HepG2 (cell line): ENCODE measurements around the gene CADM4. TPM values are rescaled to one million over a fixed set of nuclear protein-coding genes. Genes with fewer than 3 reads are reported as not detected.

Experiments used
- ATAC-seq: fragments of 200-7000 bp; cut with Tn5 transposase; 3 replicates; pipeline ENCODE4 v1.9.1; 2020; ENCODE audit warnings: mild to moderate bottlenecking, moderate library complexity
- BruUV-seq: library from RNA; stranded (reverse); fragments of 400-500 nt; replicated peaks from 2 replicates; lab custom pipeline; 2021; lab: Mats Ljungman, UMichigan
- CTCF ChIA-PET: fragments of 300-600 bp; formaldehyde crosslinking; extraction: SDS; loops from one replicate; lab custom pipeline; 2021; ENCODE audit warnings: low total read pairs, inconsistent platforms, low intra/inter-chr PET ratio; lab: Yijun Ruan, JAX
- POLR2A ChIA-PET: fragments of 350-600 bp; sonication (Branson Sonifier 250); formaldehyde crosslinking; loops from one replicate; lab custom pipeline; 2020; ENCODE audit warnings: antibody characterized with exemption, inconsistent platforms; lab: Yijun Ruan, JAX
- DNase-seq: peaks from one replicate; pipeline ENCODE4 v3.0.0-alpha.2; 2015; ENCODE audit warnings: low spot score
- FAIRE-seq: peaks from 3 replicates; lab custom pipeline; 2011; peaks lifted over from hg19 to GRCh38; lab: Jason Lieb, UNC
- H2AFZ ChIP-seq: one replicate; pipeline ENCODE4 v1.6.1; 2011; ENCODE audit warnings: low read length, inconsistent platforms
- H3K27ac ChIP-seq: fragments of 300-600 bp; 3 replicates; pipeline ENCODE4 v1.8.0; 2011; ENCODE audit warnings: mixed run types, mild to moderate bottlenecking, mixed read lengths, low read length, inconsistent platforms; ENCODE audit not compliant: insufficient read depth; ENCODE audit errors: extremely low read length
- H3K27me3 ChIP-seq, 2 experiments: fragments of 200-600 bp in 1 of 2; 2 replicates in 1 of 2; 3 replicates in 1 of 2; pipeline versions ENCODE4 v1.6.0 to v1.8.0; 2011; ENCODE audit warnings: low read length in 2 of 2, mild to moderate bottlenecking in 2 of 2, moderate library complexity in 2 of 2, inconsistent platforms in 1 of 2; ENCODE audit not compliant: insufficient read depth in 2 of 2, control insufficient read depth in 1 of 2
- H3K36me3 ChIP-seq, 2 experiments: fragments of 200-600 bp in 1 of 2; replicated peaks in 1 of 2; 2 replicates in 1 of 2; 3 replicates in 1 of 2; pipeline versions ENCODE4 v1.5.1 to v1.8.0; 2011; ENCODE audit warnings: low read length in 2 of 2, inconsistent platforms in 1 of 2; ENCODE audit not compliant: insufficient read depth in 2 of 2, control insufficient read depth in 1 of 2
- H3K4me1 ChIP-seq: 2 replicates; pipeline ENCODE4 v1.5.1; 2012; ENCODE audit warnings: low read length, inconsistent platforms; ENCODE audit not compliant: insufficient read depth
- H3K4me2 ChIP-seq: 2 replicates; pipeline ENCODE4 v1.6.0; 2011; ENCODE audit warnings: low read depth, low read length, inconsistent platforms
- H3K4me3 ChIP-seq, 3 experiments: fragments of 200-600 bp in 1 of 3; sonication (generic), shearing (Covaris generic) in 1 of 3; replicated peaks in 1 of 3; 2 replicates each; pipeline ENCODE4 v1.5.1; 2011 to 2016; ENCODE audit warnings: low read length in 3 of 3, inconsistent platforms in 2 of 3, low read depth in 2 of 3, mild to moderate bottlenecking in 2 of 3, control low read depth in 1 of 3, mixed read lengths in 1 of 3; ENCODE audit not compliant: insufficient read depth in 1 of 3
- H3K79me2 ChIP-seq: one replicate; pipeline ENCODE4 v1.6.1; 2011; ENCODE audit warnings: low read length, inconsistent platforms; ENCODE audit not compliant: insufficient read depth
- H3K9ac ChIP-seq: 2 replicates; pipeline ENCODE4 v1.6.0; 2011; ENCODE audit warnings: mild to moderate bottlenecking, low read depth, low read length, inconsistent platforms; ENCODE audit not compliant: insufficient read depth
- H3K9me3 ChIP-seq: 2 replicates; pipeline ENCODE4 v1.5.1; 2012; ENCODE audit warnings: mild to moderate bottlenecking, low read length
- H4K20me1 ChIP-seq: 2 replicates; pipeline ENCODE4 v1.6.0; 2011; ENCODE audit warnings: inconsistent platforms, mild to moderate bottlenecking, low read length, moderate library complexity; ENCODE audit not compliant: insufficient read depth
- ARNT ChIP-seq: fragments of 450-650 bp; IDR thresholded peaks from 2 replicates; pipeline ENCODE4 v1.6.1; 2017
- ATF7-NPFF ChIP-seq: sonication (generic); formaldehyde crosslinking; IDR thresholded peaks from 2 replicates; pipeline ENCODE4 v1.8.1; 2023; ENCODE audit warnings: mild to moderate bottlenecking, low read depth, missing genetic modification reagents, moderate library complexity
- FOSL2 ChIP-seq: sonication (generic); formaldehyde crosslinking; IDR thresholded peaks from 2 replicates; pipeline ENCODE4 v1.4.0; 2020; ENCODE audit warnings: missing genetic modification reagents
- FOXK2 ChIP-seq: fragments of 450-650 bp; IDR thresholded peaks from 2 replicates; pipeline ENCODE4 v1.6.1; 2016
- KDM4B ChIP-seq: sonication (generic); formaldehyde crosslinking; IDR thresholded peaks from 2 replicates; pipeline ENCODE4 v1.4.0; 2020; ENCODE audit warnings: missing genetic modification reagents
- MYNN ChIP-seq: sonication (generic); formaldehyde crosslinking; IDR thresholded peaks from 2 replicates; pipeline ENCODE4 v1.4.0; 2020; ENCODE audit warnings: mild to moderate bottlenecking, low read depth, missing genetic modification reagents
- NKX3-1 ChIP-seq: sonication (generic); formaldehyde crosslinking; IDR thresholded peaks from 2 replicates; pipeline ENCODE4 v1.5.0; 2020; ENCODE audit warnings: missing genetic modification reagents
- PCBP2 ChIP-seq: fragments of 200-400 bp; formaldehyde crosslinking; optimal IDR thresholded peaks from 2 replicates; pipeline ENCODE3; 2018; ENCODE audit warnings: low read length, low read depth; ENCODE audit not compliant: poor library complexity, severe bottlenecking
- PPARG ChIP-seq: conservative IDR thresholded peaks from 2 replicates; pipeline ENCODE4 v1.6.1; 2016; ENCODE audit warnings: missing biosample characterization, missing genetic modification reagents
- SNRNP70 ChIP-seq: fragments of 200-400 bp; formaldehyde crosslinking; IDR thresholded peaks from 2 replicates; pipeline ENCODE4 v1.6.1; 2017; ENCODE audit warnings: mild to moderate bottlenecking, low read depth, low read length, moderate library complexity
- TARDBP ChIP-seq: sonication (generic); formaldehyde crosslinking; IDR thresholded peaks from 2 replicates; pipeline ENCODE4 v1.8.0; 2022; ENCODE audit warnings: mild to moderate bottlenecking, missing genetic modification reagents
- ZFP36 ChIP-seq: fragments of 150-350 bp; IDR thresholded peaks from 2 replicates; pipeline ENCODE4 v1.6.1; 2018; ENCODE audit warnings: borderline replicate concordance, low read length, low read depth; ENCODE audit not compliant: partially characterized antibody
- ZIK1 ChIP-seq: sonication (generic); formaldehyde crosslinking; IDR thresholded peaks from 2 replicates; pipeline ENCODE4 v1.5.0; 2020; ENCODE audit warnings: mild to moderate bottlenecking, low read depth, missing genetic modification reagents, borderline replicate concordance
- ZNF143 ChIP-seq: sonication (generic); formaldehyde crosslinking; IDR thresholded peaks from 2 replicates; pipeline ENCODE4 v1.4.0; 2020; ENCODE audit warnings: missing genetic modification reagents
- ZNF484 ChIP-seq: sonication (generic); formaldehyde crosslinking; IDR thresholded peaks from 2 replicates; pipeline ENCODE4 v1.5.1; 2020; ENCODE audit warnings: mild to moderate bottlenecking, low read depth, missing genetic modification reagents, borderline replicate concordance
- ZNF501 ChIP-seq: sonication (generic); formaldehyde crosslinking; IDR thresholded peaks from 2 replicates; pipeline ENCODE4 v1.5.1; 2020; ENCODE audit warnings: mild to moderate bottlenecking, moderate library complexity, missing genetic modification reagents
- ZNF510 ChIP-seq: sonication (generic); formaldehyde crosslinking; IDR thresholded peaks from 2 replicates; pipeline ENCODE4 v1.4.0; 2020; ENCODE audit warnings: low read depth, mild to moderate bottlenecking, missing genetic modification reagents
- ZNF777 ChIP-seq: sonication (generic); formaldehyde crosslinking; IDR thresholded peaks from 2 replicates; pipeline ENCODE4 v1.4.0; 2020; ENCODE audit warnings: missing genetic modification reagents
- WGBS: methylation state at CpG from one replicate; pipeline ENCODE4 v1.1.6; 2017; ENCODE audit warnings: low lambda C conversion rate; 5-methylcytosine and 5-hydroxymethylcytosine counted together
- in situ Hi-C: cut with HindIII; loops from 2 replicates; pipeline ENCODE4 v1.10.0; 2017; ENCODE audit warnings: low pct_unique_long_range_greater_than_20kb; ENCODE audit not compliant: extremely low pct_ligation_motif_present
- intact Hi-C: fragments of 100-400 bp; cut with micrococcal nuclease; formaldehyde crosslinking; loops from one replicate; pipeline ENCODE4 v1.10.0; 2022; ENCODE audit not compliant: unreplicated experiment
- polyA plus RNA-seq, 8 experiments: library from polyadenylated mRNA; depleted of rRNA in 3 of 8; stranded (reverse) in 7 of 8; unstranded in 1 of 8; fragments of >200 nt; fragmentation: Illumina TruSeq in 4 of 8; extraction: Trizol in 4 of 8; gene quantifications; 2 replicates each; pipeline versions ENCODE4 v1.2.1 to v1.2.3, GENCODE V29; 2011 to 2016; ENCODE audit warnings: low read depth in 4 of 8, missing spikeins in 1 of 8, mixed read lengths in 1 of 8; ENCODE audit not compliant: insufficient read depth in 1 of 8
- total RNA-seq, 5 experiments: library from RNA; depleted of rRNA; stranded (reverse); fragments of >200 nt; fragmentation: Illumina TruSeq; extraction: Trizol; gene quantifications; 2 replicates each; pipeline ENCODE4 v1.2.3, GENCODE V29; 2016; ENCODE audit warnings: low read depth in 1 of 5
- TF ChIP-seq, protein P1 (sequence below): sonication (generic); formaldehyde crosslinking; IDR thresholded peaks from 2 replicates; pipeline ENCODE4 v1.9.0; 2021; ENCODE audit warnings: missing genetic modification reagents, borderline replicate concordance
- TF ChIP-seq, protein P2 (sequence below): sonication (generic); formaldehyde crosslinking; IDR thresholded peaks from 2 replicates; pipeline ENCODE4 v1.5.0; 2020; ENCODE audit warnings: missing genetic modification reagents, mild to moderate bottlenecking, borderline replicate concordance

Gene CADM4
- total and polyA plus RNA-seq, 2 of the 13 experiments (the other 11 are each of a cell fraction or from before 2014, with no cell fraction given): 8.5 to 16.0 TPM

DNA sequence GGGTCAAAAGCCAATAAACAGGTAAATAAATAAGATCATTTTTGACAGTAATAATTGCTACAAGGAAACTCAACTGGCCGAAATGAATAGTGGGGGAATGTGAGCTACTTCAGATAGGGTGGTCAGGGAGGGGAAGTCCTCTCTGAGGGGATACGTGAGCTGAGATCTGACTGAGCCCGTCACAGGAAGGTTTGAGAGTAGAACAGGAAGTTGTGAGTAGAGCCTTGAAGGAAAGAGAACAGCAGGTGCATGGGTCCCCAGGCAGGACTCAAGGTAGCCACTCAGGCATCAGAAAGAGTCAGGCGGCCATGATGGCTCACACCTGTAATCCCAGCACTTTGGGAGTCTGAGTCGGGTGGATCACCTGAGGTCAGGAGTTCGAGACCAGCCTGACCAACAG lies 50.0 kb downstream of the CADM4 start:
- Histone ChIP-seq H3K36me3 (peaks cover 3% of the 10 kb centered on the region in 2 experiments; a peak in 4 of 5 replicates), H3K4me2 (no peak overlapping the region), H3K27ac (no peak overlapping the region), H4K20me1 (peaks cover 2% of the 10 kb centered on the region; the same call in 1 of the 2 replicates), H3K4me3 (no peak overlapping the region), H3K4me1 (peaks cover 23% of the 10 kb centered on the region), H3K9ac (no peak overlapping the region), H3K79me2 (peaks cover 4% of the 10 kb centered on the region), H2AFZ (no peak overlapping the region), H3K27me3 (no peaks in the 10 kb centered on the region), H3K9me3 (no peaks in the 10 kb centered on the region)
- in situ Hi-C loops (no loop called here), intact Hi-C loops (loop anchor here (10.0 kb wide), 1 partner anchor 65 kb away; the partner anchor contains the start of gene ETHE1)
- TF ChIP-seq ZNF777 (no peak), KDM4B (CRISPR knock-in tag) (no peak)
- no peak for FAIRE-seq
- BruUV-seq: no TSS peak
- 95% methylated on average over 6 of the region's 6 CpGs for WGBS
- ATAC-seq: no peak
- ChIA-PET CTCF (no interaction called here), POLR2A (no interaction called here)
- DNase-seq: no peak

DNA sequence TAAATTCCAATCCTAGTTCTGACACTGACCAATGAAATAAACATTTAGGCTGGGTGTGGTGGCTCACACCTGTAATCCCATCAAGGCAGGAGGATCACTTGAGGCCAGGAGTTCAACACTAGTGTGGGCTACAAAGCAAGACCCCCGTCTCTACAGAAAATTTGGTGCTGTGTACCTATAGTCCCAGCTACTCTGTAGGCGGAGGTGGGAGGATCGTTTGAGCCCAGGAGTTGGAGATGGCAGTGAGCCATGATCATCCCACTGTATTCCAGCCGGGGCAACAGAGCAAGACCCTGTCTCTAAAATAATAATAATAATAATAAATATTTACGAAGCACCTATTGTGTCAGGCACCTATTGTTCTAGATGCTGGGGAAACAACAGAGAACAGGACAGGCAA lies 50.4 kb downstream of the CADM4 start:
- H3K4me2 ChIP-seq: no peak overlapping the region
- FAIRE-seq (no peak), DNase-seq (no peak), ATAC-seq (no peak)
- H3K79me2 ChIP-seq: peaks cover 4% of the 10 kb centered on the region
- peaks cover under 1% of the 10 kb centered on the region; the same call in 1 of the 2 replicates for H4K20me1 ChIP-seq
- H3K27ac ChIP-seq: no peak overlapping the region
- no peak overlapping the region for H3K4me3 ChIP-seq
- in situ Hi-C loops (no loop called here), intact Hi-C loops (no loop called here)
- ChIA-PET POLR2A (no interaction called here), CTCF (no interaction called here)
- no peak overlapping the region for H3K9ac ChIP-seq
- H3K4me1 ChIP-seq: peaks cover 26% of the 10 kb centered on the region
- no peaks in the 10 kb centered on the region for H3K27me3 ChIP-seq
- no peaks in the 10 kb centered on the region for H3K9me3 ChIP-seq
- H2AFZ ChIP-seq: no peak overlapping the region
- no TSS peak for BruUV-seq
- WGBS: 91% methylated on average over 5 of the region's 5 CpGs
- H3K36me3 ChIP-seq: peaks cover 3% of the 10 kb centered on the region in 2 experiments; a peak in 4 of 5 replicates
- no peak for TF ChIP-seq NKX3-1
- TF ChIP-seq TARDBP (CRISPR knock-in tag): no peak
- TF ChIP-seq ZIK1: no peak
- no peak for TF ChIP-seq ZFP36
- no peak for TF ChIP-seq ZNF143 (CRISPR knock-in tag)
- TF ChIP-seq, protein P1, sequence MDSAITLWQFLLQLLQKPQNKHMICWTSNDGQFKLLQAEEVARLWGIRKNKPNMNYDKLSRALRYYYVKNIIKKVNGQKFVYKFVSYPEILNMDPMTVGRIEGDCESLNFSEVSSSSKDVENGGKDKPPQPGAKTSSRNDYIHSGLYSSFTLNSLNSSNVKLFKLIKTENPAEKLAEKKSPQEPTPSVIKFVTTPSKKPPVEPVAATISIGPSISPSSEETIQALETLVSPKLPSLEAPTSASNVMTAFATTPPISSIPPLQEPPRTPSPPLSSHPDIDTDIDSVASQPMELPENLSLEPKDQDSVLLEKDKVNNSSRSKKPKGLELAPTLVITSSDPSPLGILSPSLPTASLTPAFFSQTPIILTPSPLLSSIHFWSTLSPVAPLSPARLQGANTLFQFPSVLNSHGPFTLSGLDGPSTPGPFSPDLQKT (CRISPR knock-in tag): no peak
- no peak for TF ChIP-seq MYNN (CRISPR knock-in tag)
- no peak for TF ChIP-seq ZNF484
- no peak for TF ChIP-seq ZNF501
- TF ChIP-seq ZNF510 (CRISPR knock-in tag): no peak
- TF ChIP-seq, protein P2, sequence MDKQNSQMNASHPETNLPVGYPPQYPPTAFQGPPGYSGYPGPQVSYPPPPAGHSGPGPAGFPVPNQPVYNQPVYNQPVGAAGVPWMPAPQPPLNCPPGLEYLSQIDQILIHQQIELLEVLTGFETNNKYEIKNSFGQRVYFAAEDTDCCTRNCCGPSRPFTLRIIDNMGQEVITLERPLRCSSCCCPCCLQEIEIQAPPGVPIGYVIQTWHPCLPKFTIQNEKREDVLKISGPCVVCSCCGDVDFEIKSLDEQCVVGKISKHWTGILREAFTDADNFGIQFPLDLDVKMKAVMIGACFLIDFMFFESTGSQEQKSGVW (CRISPR knock-in tag): no peak
- no peak for TF ChIP-seq PCBP2
- no peak for TF ChIP-seq FOSL2 (CRISPR knock-in tag)
- no peak for TF ChIP-seq ARNT
- no peak for TF ChIP-seq FOXK2
- no peak for TF ChIP-seq SNRNP70
- TF ChIP-seq PPARG: no peak
- TF ChIP-seq ATF7-NPFF (CRISPR knock-in tag): no peak
